Activated naive CD8-positive, alpha-beta T cell treated with anti-CD3 and anti-CD28 coated beads, Interleukin-2, amount 50 U/mL, for 24 hours (primary cell): ENCODE data around the gene CBY1.
"Not testable (repeated sequence)": the region's sequence is repeated elsewhere in the genome, so short reads cannot be mapped to it uniquely, and the experiment has no call there.

Experiments
- ATAC-seq: fragments of 150-1000 bp; cut with Tn5 transposase; one replicate; pipeline ENCODE4 v1.10.0; 2021
- DNase-seq: peaks from one replicate; pipeline ENCODE4 v3.0.0; 2021
- H3K27ac Mint-ChIP-seq: one replicate; pipeline ENCODE4 v1.8.0; 2021; ENCODE audit warnings: mild to moderate bottlenecking, mixed read lengths
- H3K27me3 Mint-ChIP-seq: one replicate; pipeline ENCODE4 v1.8.0; 2021; ENCODE audit warnings: mixed read lengths
- H3K36me3 Mint-ChIP-seq: one replicate; pipeline ENCODE4 v1.8.0; 2021; ENCODE audit warnings: low read depth, mixed read lengths
- H3K4me1 Mint-ChIP-seq: one replicate; pipeline ENCODE4 v1.8.0; 2021; ENCODE audit warnings: mixed read lengths
- H3K4me3 Mint-ChIP-seq: one replicate; pipeline ENCODE4 v1.8.0; 2021; ENCODE audit warnings: mild to moderate bottlenecking, moderate library complexity, mixed read lengths
- H3K9me3 Mint-ChIP-seq: one replicate; pipeline ENCODE4 v1.8.0; 2021; ENCODE audit warnings: mixed read lengths

The CBY1 gene

DNA sequence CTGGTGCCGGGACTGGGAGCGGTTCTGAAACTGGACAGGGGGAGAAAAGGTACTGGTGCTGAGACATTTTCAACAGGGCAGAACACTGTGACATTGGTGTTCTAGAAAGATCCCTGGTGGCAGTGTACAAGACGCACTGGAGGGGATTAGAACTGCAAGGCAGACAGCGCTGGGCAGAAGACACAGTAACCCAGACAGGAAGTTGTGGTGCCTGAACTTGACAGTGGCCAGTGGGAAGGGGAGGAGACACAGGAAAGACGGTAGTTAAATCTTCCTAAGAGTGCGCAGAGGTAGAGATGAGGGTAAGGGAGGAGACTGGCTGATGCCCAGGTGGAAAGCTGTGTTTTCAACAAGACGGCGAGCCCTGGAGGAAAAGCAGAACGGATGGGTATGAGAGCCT, 24.7 kb upstream of the CBY1 start:
- DNase-seq (no peak), ATAC-seq (no peak)
- H3K4me1 Mint-ChIP-seq = peaks cover 9% of the 10 kb centered on the region
- no peaks in the 10 kb centered on the region for H3K27me3 Mint-ChIP-seq
- H3K9me3 Mint-ChIP-seq = no peaks in the 10 kb centered on the region
- H3K27ac Mint-ChIP-seq = no peak overlapping the region
- H3K4me3 Mint-ChIP-seq = no peak overlapping the region
- no peaks in the 10 kb centered on the region for H3K36me3 Mint-ChIP-seq

DNA sequence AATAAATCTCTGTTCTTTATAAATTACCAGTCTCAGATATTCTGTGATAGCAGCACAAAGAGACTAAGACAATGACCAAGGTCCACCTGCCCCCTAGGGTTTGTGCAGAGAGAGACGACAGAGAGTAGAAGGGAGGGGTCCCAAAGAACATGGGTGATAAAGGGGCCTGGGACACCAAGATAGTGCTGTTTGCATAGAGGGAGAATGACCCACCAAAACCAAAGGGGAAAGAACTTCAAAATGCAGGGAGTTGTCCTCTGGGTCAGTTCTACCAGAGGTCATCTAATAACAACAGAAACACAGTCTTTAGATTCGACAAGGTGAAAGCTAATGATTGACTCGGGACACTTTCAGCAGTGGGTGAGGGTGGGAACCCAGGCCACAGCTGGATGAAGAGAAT, 23.9 kb upstream of the CBY1 start:
- Mint-ChIP-seq H3K4me1 (peaks cover 9% of the 10 kb centered on the region), H3K4me3 (no peak overlapping the region), H3K9me3 (no peaks in the 10 kb centered on the region), H3K36me3 (no peaks in the 10 kb centered on the region), H3K27ac (no peak overlapping the region), H3K27me3 (no peaks in the 10 kb centered on the region)
- no peak for DNase-seq
- no peak for ATAC-seq

DNA sequence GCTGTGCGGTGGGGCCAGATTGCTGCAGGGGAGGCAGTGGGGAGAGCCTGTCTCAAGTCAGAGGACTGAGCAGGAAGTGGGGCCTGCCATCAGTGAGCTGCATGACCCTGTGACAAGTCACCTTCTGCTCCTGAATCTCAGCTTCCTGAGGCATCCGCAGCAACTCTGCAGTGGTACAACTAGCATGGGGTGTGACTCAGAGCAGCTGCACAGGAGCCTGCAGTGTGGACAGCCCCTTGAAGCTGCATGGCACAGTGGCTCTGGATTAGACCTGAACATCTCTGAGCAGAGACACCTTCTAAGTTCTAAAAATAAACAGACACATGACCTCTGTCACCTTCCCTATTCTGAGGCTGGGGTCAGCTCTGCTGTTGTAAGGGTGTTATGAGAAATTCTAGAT, 18.2 kb upstream of the CBY1 start:
- ATAC-seq = no peak
- Mint-ChIP-seq H3K27me3 (peaks cover under 1% of the 10 kb centered on the region), H3K4me1 (no peaks in the 10 kb centered on the region), H3K9me3 (no peaks in the 10 kb centered on the region), H3K4me3 (no peak overlapping the region), H3K36me3 (no peaks in the 10 kb centered on the region), H3K27ac (no peak overlapping the region)
- no peak for DNase-seq

DNA sequence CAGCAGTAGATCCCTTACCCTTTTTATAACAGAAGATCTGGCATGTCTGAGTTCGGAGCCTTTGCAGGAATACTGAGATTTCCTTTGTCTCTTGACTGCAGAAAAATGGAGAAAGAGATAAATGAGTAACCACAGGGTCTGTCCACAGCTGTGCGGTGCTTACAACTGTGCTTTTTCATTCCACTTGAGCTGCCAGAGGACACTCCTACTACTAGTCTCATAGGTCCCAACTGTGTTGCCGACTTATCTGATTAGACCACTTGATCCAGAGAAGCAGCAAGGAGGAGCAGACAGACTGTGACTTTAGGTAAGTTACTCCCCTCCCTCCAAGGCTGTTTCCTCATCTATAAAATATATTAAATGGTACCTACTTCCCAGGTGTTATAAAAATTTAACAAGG, 17.7 kb upstream of the CBY1 start:
- DNase-seq (no peak), ATAC-seq (no peak)
- no peak overlapping the region for H3K27ac Mint-ChIP-seq
- H3K4me3 Mint-ChIP-seq = no peak overlapping the region
- H3K27me3 Mint-ChIP-seq = peaks cover 2% of the 10 kb centered on the region
- H3K9me3 Mint-ChIP-seq = no peaks in the 10 kb centered on the region
- no peaks in the 10 kb centered on the region for H3K36me3 Mint-ChIP-seq
- no peaks in the 10 kb centered on the region for H3K4me1 Mint-ChIP-seq

DNA sequence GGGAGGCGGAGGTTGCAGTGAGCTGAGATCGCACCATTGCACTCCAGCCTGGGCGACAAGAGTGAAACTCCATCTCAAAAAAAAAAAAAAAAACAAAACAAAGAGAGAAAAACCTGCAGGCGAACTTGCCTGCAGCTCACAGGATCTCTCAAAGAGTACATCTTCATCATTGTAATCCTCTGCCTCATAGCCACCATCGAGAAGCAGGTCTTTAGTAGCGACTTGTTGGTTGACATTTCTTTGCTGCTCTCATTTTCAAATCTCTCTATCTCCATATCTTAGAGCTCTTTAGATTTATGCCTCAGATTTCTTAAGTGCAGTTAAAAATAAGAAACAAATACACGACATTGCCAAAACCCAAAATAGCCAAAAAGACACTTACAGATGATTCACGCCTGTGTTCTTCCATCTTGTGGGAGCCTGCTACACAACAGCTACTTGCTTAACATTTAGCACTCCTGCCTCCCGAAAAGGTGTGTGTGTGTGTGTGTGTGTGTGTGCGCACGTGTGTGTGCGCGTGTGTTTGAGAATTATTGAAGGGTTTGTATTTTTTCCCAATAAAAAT, 14.9 kb upstream of the CBY1 start:
- no peaks in the 10 kb centered on the region for H3K9me3 Mint-ChIP-seq
- DNase-seq (no peak), ATAC-seq (no peak)
- H3K27ac Mint-ChIP-seq = no peak overlapping the region
- H3K27me3 Mint-ChIP-seq = peaks cover 2% of the 10 kb centered on the region
- no peak overlapping the region for H3K4me3 Mint-ChIP-seq
- H3K4me1 Mint-ChIP-seq = no peaks in the 10 kb centered on the region
- no peaks in the 10 kb centered on the region for H3K36me3 Mint-ChIP-seq

DNA sequence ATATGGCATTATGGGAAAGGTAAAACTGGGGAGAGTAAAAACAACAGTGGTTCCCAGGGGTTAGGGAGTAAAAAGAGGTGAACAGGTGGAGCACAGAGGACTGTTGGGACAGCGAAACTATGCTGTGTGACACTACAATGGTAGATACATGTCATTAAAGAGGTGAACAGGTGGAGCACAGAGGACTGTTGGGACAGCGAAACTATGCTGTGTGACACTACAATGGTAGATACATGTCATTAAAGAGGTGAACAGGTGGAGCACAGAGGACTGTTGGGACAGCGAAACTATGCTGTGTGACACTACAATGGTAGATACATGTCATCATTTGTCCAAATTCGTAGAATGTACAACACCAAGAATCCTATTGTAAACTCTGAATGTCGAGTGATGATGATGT, 12.2 kb upstream of the CBY1 start:
- not testable (repeated sequence) for H3K4me3 Mint-ChIP-seq, DNase-seq, H3K36me3 Mint-ChIP-seq, H3K4me1 Mint-ChIP-seq, H3K27me3 Mint-ChIP-seq, H3K9me3 Mint-ChIP-seq, H3K27ac Mint-ChIP-seq
- ATAC-seq = peak; percentile 75

DNA sequence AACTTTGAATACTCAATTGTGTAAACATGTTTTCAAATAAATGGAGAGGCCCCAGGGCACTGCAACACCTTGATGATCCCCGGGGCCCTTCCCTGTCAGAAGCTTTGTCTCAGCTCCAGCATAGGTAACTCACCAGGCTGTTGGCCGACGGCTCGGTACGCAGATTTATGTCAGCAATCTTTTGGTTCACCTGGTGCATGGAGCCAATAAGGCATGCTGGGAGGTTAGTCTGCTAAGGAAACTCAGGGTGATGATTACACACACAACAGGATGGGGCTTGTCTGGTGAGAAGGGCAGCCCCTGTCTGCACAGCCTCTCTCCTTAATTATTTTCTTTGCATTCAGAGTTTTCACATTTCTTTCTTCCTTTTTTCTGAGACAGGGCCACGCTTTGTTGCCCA, 11.0 kb upstream of the CBY1 start:
- DNase-seq (no peak), ATAC-seq (no peak)
- Mint-ChIP-seq H3K4me3 (no peak overlapping the region), H3K27ac (no peak overlapping the region), H3K36me3 (no peaks in the 10 kb centered on the region), H3K4me1 (no peaks in the 10 kb centered on the region), H3K27me3 (peaks cover 2% of the 10 kb centered on the region), H3K9me3 (no peaks in the 10 kb centered on the region)

DNA sequence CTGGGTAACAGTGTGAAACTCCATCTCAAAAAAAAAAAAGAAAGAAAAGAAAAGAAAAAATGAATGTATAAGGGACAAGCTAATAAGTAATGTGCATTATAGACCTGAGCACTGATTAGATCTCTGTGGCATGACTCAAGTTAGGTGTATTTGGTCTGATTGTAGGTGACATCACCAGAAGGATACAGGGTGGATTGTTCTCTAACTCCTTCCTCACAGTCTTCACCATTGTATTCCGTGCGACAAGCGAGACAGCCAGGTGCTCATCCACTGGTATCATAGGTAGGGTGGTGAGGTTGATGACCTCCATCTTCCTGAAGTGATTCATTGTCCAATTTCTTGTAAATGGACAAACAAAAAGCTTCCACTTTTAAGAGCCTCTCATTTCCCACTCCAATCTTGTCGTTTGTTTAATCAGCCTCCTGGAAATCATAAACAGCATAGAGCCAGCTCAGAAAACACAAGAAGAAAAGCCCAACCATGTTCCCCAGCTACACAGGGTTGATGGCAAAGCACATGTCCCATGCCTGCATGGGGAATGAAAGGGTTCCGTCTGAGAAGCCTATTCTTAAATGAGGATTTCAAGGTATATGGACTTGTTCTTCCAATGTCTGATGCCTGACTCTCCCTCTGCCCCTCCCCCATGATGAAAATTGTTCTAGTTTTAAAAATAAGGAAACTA, 6.5 kb upstream of the CBY1 start:
- H3K9me3 Mint-ChIP-seq = no peaks in the 10 kb centered on the region
- no peaks in the 10 kb centered on the region for H3K36me3 Mint-ChIP-seq
- DNase-seq (no peak), ATAC-seq (no peak)
- H3K4me1 Mint-ChIP-seq = no peaks in the 10 kb centered on the region
- no peak overlapping the region for H3K4me3 Mint-ChIP-seq
- no peak overlapping the region for H3K27ac Mint-ChIP-seq
- H3K27me3 Mint-ChIP-seq = no peaks in the 10 kb centered on the region

DNA sequence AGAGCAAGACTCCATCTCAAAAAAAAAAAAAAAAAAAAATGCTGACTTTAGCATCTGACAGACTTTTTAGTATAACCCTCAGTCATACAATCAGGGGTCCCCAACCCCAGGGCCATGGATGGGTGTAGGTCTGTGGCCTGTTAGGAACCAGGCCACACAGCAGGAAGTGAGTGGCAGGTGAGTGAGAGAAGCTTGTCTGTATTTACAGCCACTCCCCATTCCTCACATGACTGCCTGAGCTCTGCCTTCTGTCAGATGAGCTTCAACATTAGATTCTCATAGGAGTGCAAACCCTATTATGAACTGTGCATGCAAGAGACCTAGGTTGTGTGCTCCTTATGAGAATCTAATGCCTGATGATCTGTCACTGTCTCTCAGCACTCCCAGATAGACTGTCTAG, 3.6 kb upstream of the CBY1 start:
- peaks cover 10% of the 10 kb centered on the region for H3K4me1 Mint-ChIP-seq
- no peaks in the 10 kb centered on the region for H3K36me3 Mint-ChIP-seq
- no peak overlapping the region for H3K4me3 Mint-ChIP-seq
- H3K27me3 Mint-ChIP-seq = peaks cover 1% of the 10 kb centered on the region
- ATAC-seq = no peak
- H3K9me3 Mint-ChIP-seq = no peaks in the 10 kb centered on the region
- no peak for DNase-seq
- no peak overlapping the region for H3K27ac Mint-ChIP-seq

DNA sequence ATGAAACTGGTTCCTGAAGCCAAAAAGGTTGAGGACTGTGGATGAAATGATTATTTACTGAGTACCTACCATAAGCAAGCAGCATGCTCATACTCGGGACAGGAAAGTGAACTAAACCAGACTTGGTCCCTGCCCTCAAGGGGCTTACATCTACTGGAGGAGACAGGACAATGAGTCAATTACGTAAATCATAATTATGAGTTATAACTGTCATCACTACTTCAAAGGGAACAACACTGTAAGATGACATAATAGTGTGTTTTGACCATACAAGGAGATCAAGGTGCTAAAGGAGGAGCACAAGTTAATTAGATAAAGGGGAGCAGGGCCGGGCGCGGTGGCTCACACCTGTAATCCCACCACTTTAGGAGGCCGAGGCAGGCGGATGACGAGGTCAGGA, 2.7 kb upstream of the CBY1 start:
- Mint-ChIP-seq H3K27me3 (peaks cover 1% of the 10 kb centered on the region), H3K4me3 (no peak overlapping the region), H3K4me1 (peaks cover 17% of the 10 kb centered on the region), H3K36me3 (no peaks in the 10 kb centered on the region), H3K9me3 (no peaks in the 10 kb centered on the region), H3K27ac (no peak overlapping the region)
- DNase-seq (no peak), ATAC-seq (no peak)

DNA sequence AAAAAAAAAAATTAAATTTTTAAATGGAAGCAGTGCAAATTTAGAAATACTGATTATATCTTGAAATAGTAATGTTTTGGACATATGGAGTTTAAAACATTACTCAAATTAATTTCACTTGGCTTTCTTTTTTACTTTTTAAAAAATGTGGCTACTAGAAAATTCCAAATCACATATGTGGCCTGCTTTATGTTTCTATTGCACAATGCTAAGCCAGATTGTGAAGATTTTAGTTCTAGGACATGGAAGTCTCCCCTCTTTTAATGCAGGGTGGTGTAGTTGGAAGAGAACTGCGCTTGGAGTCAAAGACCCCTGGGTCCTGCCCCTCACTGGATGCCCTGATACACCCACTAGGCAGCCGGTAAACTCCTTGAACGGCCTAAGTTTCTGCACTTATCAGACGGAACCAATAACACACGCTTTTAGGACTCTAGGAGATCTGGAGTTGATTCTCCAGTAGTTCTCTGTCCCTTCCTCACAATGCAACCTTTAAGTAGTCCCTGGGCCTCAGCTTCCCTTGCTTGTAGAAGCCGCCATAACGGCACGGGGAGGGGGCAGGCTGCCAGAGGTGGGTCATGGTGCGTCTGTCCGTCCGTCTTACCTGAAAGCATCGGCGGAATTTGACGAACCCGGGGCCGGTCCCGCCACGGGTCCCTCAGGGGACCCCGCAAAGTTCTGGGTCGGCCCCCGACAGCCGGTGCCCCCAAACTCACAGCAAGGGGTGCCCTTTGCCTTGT, 751 bp upstream of the CBY1 start:
- peaks cover 17% of the 10 kb centered on the region for H3K4me1 Mint-ChIP-seq
- no peaks in the 10 kb centered on the region for H3K36me3 Mint-ChIP-seq
- DNase-seq (no peak), ATAC-seq (peak; percentile 3)
- H3K27ac Mint-ChIP-seq = peak overlapping the region; percentile 97
- no peaks in the 10 kb centered on the region for H3K9me3 Mint-ChIP-seq
- peak overlapping the region; percentile 85 for H3K4me3 Mint-ChIP-seq
- H3K27me3 Mint-ChIP-seq = peaks cover 1% of the 10 kb centered on the region

DNA sequence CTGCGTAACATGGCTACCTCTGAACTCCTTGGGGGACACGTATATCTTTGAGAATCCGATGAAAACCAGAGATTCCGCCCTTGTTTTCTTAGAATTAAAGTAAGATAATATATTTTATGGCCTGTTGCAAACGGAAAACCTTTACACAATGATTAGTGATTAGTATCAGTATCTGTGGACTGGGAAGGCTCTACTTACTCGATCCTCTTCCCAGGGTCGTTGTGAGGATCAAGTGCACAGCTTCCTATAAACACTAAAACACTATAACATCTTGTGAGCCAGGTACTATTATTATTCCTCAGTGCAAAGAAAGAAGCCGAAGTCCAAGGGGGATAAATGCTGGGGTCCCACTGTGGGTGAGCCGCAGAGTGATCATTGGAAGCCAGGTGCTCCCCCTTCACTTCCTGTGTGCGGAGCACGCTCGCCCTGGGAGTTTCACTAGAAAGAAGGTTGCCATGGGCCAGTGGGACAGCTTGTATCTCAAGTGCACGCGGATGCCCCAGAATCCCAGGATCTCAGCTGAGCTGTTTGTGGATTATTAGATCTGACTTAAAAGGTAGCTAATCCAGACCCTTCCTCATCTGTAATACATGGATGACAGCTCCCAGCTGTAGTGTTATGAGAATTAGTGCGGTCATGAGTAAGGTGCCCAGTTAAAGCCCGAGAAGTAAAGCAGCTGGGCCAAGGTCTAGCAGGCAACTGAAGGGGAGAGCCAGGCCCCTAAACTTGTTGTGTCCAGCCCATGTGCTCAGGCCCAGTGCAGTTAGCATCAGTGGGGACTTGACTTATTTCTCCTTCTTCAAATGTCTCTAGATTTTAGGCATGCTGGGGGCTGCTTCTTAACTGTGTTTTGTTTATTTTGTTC, 839 bp downstream of the CBY1 start:
- DNase-seq = peak; percentile 53
- Mint-ChIP-seq H3K4me1 (peaks cover 17% of the 10 kb centered on the region), H3K36me3 (no peaks in the 10 kb centered on the region), H3K27ac (peak overlapping the region; percentile 97), H3K27me3 (peaks cover 1% of the 10 kb centered on the region), H3K4me3 (peak overlapping the region; percentile 85), H3K9me3 (no peaks in the 10 kb centered on the region)
- ATAC-seq = peak; percentile 53

DNA sequence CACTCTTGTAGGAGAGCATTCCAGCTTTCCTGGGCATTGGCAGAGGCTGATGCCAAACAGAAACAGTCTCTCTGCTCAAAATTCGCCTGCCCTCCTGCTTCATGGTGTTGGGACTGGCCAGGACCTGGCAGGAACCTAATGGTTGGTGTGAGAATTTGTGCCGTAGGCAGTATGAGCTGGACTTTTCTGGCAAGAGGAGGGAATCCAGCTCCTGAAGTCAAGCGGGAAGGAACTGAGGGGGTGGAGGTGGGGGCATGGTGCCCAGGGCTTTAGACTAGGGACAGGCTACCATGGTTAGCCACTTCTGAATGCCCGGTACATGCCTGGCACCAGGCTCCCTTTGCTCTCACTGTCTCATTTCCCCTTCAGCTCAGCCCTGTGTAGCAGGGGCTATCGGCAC, 18.4 kb downstream of the CBY1 start:
- ATAC-seq (no peak), DNase-seq (no peak)
- H3K4me1 Mint-ChIP-seq = no peaks in the 10 kb centered on the region
- no peaks in the 10 kb centered on the region for H3K9me3 Mint-ChIP-seq
- peaks cover 16% of the 10 kb centered on the region for H3K36me3 Mint-ChIP-seq
- H3K27me3 Mint-ChIP-seq = no peaks in the 10 kb centered on the region
- H3K4me3 Mint-ChIP-seq = no peak overlapping the region
- no peak overlapping the region for H3K27ac Mint-ChIP-seq

DNA sequence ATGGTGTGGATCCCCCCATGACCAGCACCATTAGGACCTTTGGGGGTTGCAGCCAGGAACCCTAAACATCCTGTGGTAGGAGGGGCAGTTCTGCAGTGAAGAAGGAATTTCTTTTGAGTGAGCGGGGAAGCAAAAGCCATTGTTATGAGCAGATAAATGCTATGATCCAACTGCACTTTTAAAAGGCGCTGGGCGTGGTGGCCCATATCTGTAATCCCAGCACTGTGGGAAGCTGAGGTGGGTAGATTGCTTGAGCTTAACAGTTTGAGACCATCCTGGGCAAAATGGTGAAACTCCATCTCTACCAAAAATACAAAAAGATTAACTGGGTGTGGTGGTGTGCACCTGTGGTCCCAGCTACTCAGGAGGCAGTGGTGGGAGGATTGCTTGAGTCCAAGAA, 19.4 kb downstream of the CBY1 start:
- Mint-ChIP-seq H3K36me3 (peaks cover 16% of the 10 kb centered on the region), H3K27me3 (no peaks in the 10 kb centered on the region), H3K9me3 (no peaks in the 10 kb centered on the region), H3K4me3 (no peak overlapping the region), H3K27ac (no peak overlapping the region), H3K4me1 (no peaks in the 10 kb centered on the region)
- ATAC-seq (no peak), DNase-seq (no peak)
